OCI-LY7 (cell line): ENCODE results near the gene BTBD18.
"Not testable (repeated sequence)": the region's sequence is repeated elsewhere in the genome, so short reads cannot be mapped to it uniquely, and the experiment has no call there.

ENCODE experiments used
- CTCF ChIP-seq: fragments of 200-600 bp; sonication (generic); conservative IDR thresholded peaks from 2 replicates; pipeline ENCODE4 v1.5.1; 2014; ENCODE audit warnings: mild to moderate bottlenecking, antibody characterized with exemption, low read length, moderate library complexity, mixed read lengths
- EZH2phosphoT487 ChIP-seq: fragments of 200-600 bp; sonication (generic); IDR thresholded peaks from 2 replicates; pipeline ENCODE4 v1.6.1; 2018; ENCODE audit warnings: low read depth, borderline replicate concordance, mild to moderate bottlenecking, mixed run types, antibody characterized with exemption, low read length, moderate library complexity, mixed read lengths

GRCh38 chr11:57705432-57705831 lies 46.2 kb downstream of the BTBD18 start:
- TF ChIP-seq CTCF, EZH2phosphoT487: not testable (repeated sequence)
